Ishikawa (cell line): ENCODE results near the gene NOS1AP.

Source experiments
- YY1 ChIP-seq: IDR thresholded peaks from 2 replicates; pipeline ENCODE4 v1.6.1; 2012; ENCODE audit warnings: low read depth
- ZBTB7A ChIP-seq: IDR thresholded peaks from 2 replicates; pipeline ENCODE4 v1.6.1; 2012; ENCODE audit warnings: low read depth

DNA sequence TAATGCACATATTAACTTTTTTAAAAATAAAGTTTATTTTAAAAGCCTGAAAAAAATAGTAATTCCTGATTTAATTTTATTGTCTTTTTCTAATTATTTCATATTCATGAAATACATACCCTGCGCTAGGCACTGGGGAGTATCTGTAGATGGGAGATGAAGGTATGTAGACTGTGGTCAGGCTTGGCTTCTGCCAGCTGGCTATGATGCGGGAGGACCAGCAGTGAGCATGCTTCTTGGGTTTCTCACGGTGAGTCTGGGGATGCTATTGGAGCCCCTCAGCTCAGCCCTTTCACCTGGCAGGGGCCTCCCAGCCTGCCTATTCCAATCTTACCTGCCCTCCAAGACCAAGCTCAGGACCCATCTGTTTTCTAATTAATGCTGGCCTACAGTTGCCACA lies 138.4 kb downstream of the NOS1AP start:
- TF ChIP-seq ZBTB7A (no peak), YY1 (no peak)
